ENCODE results near the gene FBLN5.

GRCh38 chr14:91879196-91879595 lies 68.3 kb downstream of the FBLN5 start:
- TF ChIP-seq CTCF (IDR thresholded peaks at IDR 0.05; ENCODE audit: low read depth, low read length, missing input control) (no peak), EGR1 (IDR thresholded peaks at IDR 0.05; ENCODE audit: low read depth in 2 of 2) (no peak), YY1 (IDR thresholded peaks at IDR 0.05) (no peak), GABPA (IDR thresholded peaks at IDR 0.05 in 1 of 2, conservative IDR thresholded peaks at IDR 0.05 in 1 of 2) (no peak), ATF3 (IDR thresholded peaks at IDR 0.05) (no peak)

Data from liver (tissue), 3 donors.